PC-3 (cell line): ENCODE data around the gene ALOXE3. TPM values are rescaled to one million over a fixed set of nuclear protein-coding genes. Genes with fewer than 3 reads are reported as not detected.

ENCODE experiments used
- ATAC-seq: fragments of 200-7000 bp; cut with Tn5 transposase; 2 replicates; pipeline ENCODE4 v1.9.1; 2020; ENCODE audit warnings: mild to moderate bottlenecking, moderate library complexity
- BruUV-seq: library from RNA; stranded (reverse); fragments of 400-500 nt; replicated peaks from 2 replicates; lab custom pipeline; 2021; lab: Mats Ljungman, UMichigan
- CTCF ChIA-PET: fragments of 300-600 bp; sonication (Branson Sonifier 250); formaldehyde crosslinking; loops from one replicate; lab custom pipeline; 2022; ENCODE audit warnings: antibody characterized with exemption; lab: Charles Lee
- POLR2A ChIA-PET: fragments of 300-600 bp; sonication (Branson Sonifier 250); formaldehyde crosslinking; loops from one replicate; lab custom pipeline; 2022; ENCODE audit warnings: antibody characterized with exemption; ENCODE audit not compliant: unreplicated experiment; lab: Charles Lee
- DNase-seq: peaks from one replicate; pipeline ENCODE4 v3.0.0-alpha.2; 2015
- H2AFZ ChIP-seq: fragments of 300-600 bp; sonication (generic); 2 replicates; pipeline ENCODE4 v1.6.0; 2016; ENCODE audit warnings: antibody characterized with exemption, low read length
- H3F3A ChIP-seq: fragments of 300-600 bp; sonication (generic); one replicate; pipeline ENCODE4 v1.6.0; 2017; ENCODE audit warnings: antibody characterized with exemption, low read length, control low read depth, mild to moderate bottlenecking; ENCODE audit not compliant: unreplicated experiment
- H3K27ac ChIP-seq: fragments of 300-600 bp; sonication (generic); 2 replicates; pipeline ENCODE4 v1.5.1; 2016; ENCODE audit warnings: mild to moderate bottlenecking, low read length
- H3K27me3 ChIP-seq: fragments of 300-600 bp; sonication (generic); 2 replicates; pipeline ENCODE4 v1.6.1; 2016; ENCODE audit warnings: low read length, mixed read lengths
- H3K36me3 ChIP-seq: fragments of 300-600 bp; sonication (generic); 2 replicates; pipeline ENCODE4 v1.6.1; 2016; ENCODE audit warnings: low read depth, mixed run types, low read length, mixed read lengths
- H3K4me1 ChIP-seq: fragments of 300-600 bp; sonication (generic); 2 replicates; pipeline ENCODE4 v1.5.1; 2016; ENCODE audit warnings: low read length; ENCODE audit not compliant: insufficient read depth
- H3K4me2 ChIP-seq: fragments of 300-600 bp; sonication (generic); 2 replicates; pipeline ENCODE4 v1.6.0; 2016; ENCODE audit warnings: low read length
- H3K4me3 ChIP-seq: fragments of 300-600 bp; sonication (generic); 2 replicates; pipeline ENCODE4 v1.5.1; 2016; ENCODE audit warnings: mild to moderate bottlenecking, low read length, mixed read lengths
- H3K79me2 ChIP-seq: fragments of 300-600 bp; sonication (generic); 2 replicates; pipeline ENCODE4 v1.6.1; 2017; ENCODE audit warnings: low read length, mixed read lengths
- H3K9ac ChIP-seq: fragments of 300-600 bp; sonication (generic); 2 replicates; pipeline ENCODE4 v1.6.0; 2016; ENCODE audit warnings: mild to moderate bottlenecking, low read length
- H3K9me2 ChIP-seq: fragments of 300-600 bp; sonication (generic); replicated peaks from 2 replicates; pipeline ENCODE4 v1.6.1; 2016; ENCODE audit warnings: mixed run types, low read length, mixed read lengths
- H3K9me3 ChIP-seq: fragments of 300-600 bp; sonication (generic); 2 replicates; pipeline ENCODE4 v1.6.1; 2016; ENCODE audit warnings: low read length, mixed read lengths
- H4K20me1 ChIP-seq: fragments of 300-600 bp; sonication (generic); 2 replicates; pipeline ENCODE4 v1.6.1; 2016; ENCODE audit warnings: low read length, mixed read lengths
- CTCF ChIP-seq: fragments of 300-600 bp; sonication (generic); conservative IDR thresholded peaks from 2 replicates; pipeline ENCODE4 v1.5.1; 2017; ENCODE audit warnings: antibody characterized with exemption, low read depth, mild to moderate bottlenecking, low read length
- EZH2 ChIP-seq: fragments of 300-600 bp; sonication (generic); IDR thresholded peaks from one replicate; pipeline ENCODE4 v1.6.1; 2017; ENCODE audit warnings: antibody characterized with exemption, mild to moderate bottlenecking, low read length; ENCODE audit not compliant: unreplicated experiment
- EZH2phosphoT487 ChIP-seq: fragments of 300-600 bp; sonication (generic); IDR thresholded peaks from 2 replicates; pipeline ENCODE4 v1.6.1; 2018; ENCODE audit warnings: mild to moderate bottlenecking, antibody characterized with exemption, low read length, borderline replicate concordance
- intact Hi-C: fragments of 100-400 bp; cut with micrococcal nuclease; formaldehyde crosslinking; loops from 2 replicates; pipeline ENCODE4 v1.9.0; 2023
- total RNA-seq: library from RNA; depleted of rRNA; stranded (reverse); fragments of >200 nt; gene quantifications from 2 replicates; pipeline ENCODE4 v1.2.3, GENCODE V29; 2014

ALOXE3 gene
- total RNA-seq, 1 experiment from 2014 or later = 1.4 TPM

DNA sequence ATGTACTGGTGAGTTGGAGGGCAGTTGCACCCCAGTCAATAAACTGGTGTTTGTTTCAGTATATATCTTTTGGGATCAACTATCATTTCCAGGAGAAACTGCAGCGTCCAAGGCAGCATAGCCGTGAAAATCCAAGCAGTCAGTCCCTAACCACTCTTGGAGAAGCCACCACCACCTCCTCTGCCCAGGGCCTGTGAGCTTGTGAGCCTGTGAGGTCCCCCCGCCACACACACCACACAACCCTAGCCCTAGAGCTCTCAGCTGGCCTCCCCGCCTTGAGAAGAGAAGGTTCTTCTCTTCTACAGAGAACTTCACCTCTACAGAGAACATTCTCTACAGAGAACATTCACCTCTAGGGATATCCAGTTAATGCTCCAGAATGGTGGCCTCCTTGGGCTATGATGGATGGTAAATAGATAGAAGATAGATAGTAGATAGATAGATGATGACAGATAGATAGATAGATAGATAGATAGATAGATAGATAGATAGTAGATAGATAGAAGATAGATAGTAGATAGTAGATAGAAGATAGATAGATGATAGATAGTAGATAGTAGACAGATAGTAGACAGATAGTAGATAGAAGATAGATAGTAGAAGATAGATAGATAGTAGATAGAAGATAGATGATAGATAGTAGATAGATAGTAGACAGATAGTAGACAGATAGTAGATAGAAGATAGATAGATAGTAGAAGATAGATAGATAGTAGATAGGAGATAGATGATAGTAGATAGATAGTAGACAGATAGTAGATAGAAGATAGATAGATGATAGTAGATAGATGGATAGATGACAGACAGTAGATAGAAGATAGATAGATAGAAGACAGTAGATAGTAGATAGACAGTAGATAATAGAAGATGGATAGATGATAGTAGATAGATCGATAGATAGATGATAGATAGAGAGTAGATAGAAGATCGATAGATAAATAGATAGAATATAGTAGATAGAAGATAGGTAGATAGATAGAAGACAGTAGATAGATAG, 65.8 kb downstream of the ALOXE3 start:
- Histone ChIP-seq H3K79me2 (no peaks in the 10 kb centered on the region), H3K4me3 (no peak overlapping the region), H3K9me3 (no peaks in the 10 kb centered on the region), H3K27ac (no peak overlapping the region), H4K20me1 (no peaks in the 10 kb centered on the region), H3K4me1 (peaks cover 22% of the 10 kb centered on the region), H3F3A (no peaks in the 10 kb centered on the region), H3K36me3 (no peaks in the 10 kb centered on the region), H3K27me3 (no peaks in the 10 kb centered on the region), H3K4me2 (no peak overlapping the region), H2AFZ (no peak overlapping the region), H3K9ac (no peak overlapping the region), H3K9me2 (no peaks in the 10 kb centered on the region)
- intact Hi-C loops = no loop called here
- DNase-seq (no peak), ATAC-seq (no peak)
- CTCF ChIA-PET = no interaction called here
- no TSS peak for BruUV-seq
- no peak for TF ChIP-seq EZH2phosphoT487
- no peak for TF ChIP-seq EZH2
- TF ChIP-seq CTCF = no peak
- POLR2A ChIA-PET = no interaction called here

GRCh38 chr17:8051831-8052230, 66.5 kb downstream of the ALOXE3 start:
- Histone ChIP-seq H4K20me1 (no peaks in the 10 kb centered on the region), H2AFZ (no peak overlapping the region), H3K36me3 (no peaks in the 10 kb centered on the region), H3K9ac (no peak overlapping the region), H3K9me2 (no peaks in the 10 kb centered on the region), H3K27me3 (no peaks in the 10 kb centered on the region), H3K9me3 (no peaks in the 10 kb centered on the region), H3K27ac (no peak overlapping the region), H3K4me3 (no peak overlapping the region), H3K4me2 (no peak overlapping the region), H3K79me2 (no peaks in the 10 kb centered on the region), H3F3A (no peaks in the 10 kb centered on the region), H3K4me1 (peaks cover 14% of the 10 kb centered on the region)
- TF ChIP-seq EZH2phosphoT487 (no peak), EZH2 (no peak), CTCF (no peak)
- intact Hi-C loops = no loop called here
- DNase-seq (no peak), ATAC-seq (no peak)
- POLR2A ChIA-PET = no interaction called here
- CTCF ChIA-PET = no interaction called here
- no TSS peak for BruUV-seq

GRCh38 chr17:8048736-8049135, 69.6 kb downstream of the ALOXE3 start:
- H3K9me3 ChIP-seq = no peaks in the 10 kb centered on the region
- ChIA-PET CTCF (no interaction called here), POLR2A (interaction anchor here (0.7 kb wide), 1 partner anchor 16 kb away, joined by 12 read pairs; no protein-coding TSS in a partner anchor)
- no peak overlapping the region for H3K27ac ChIP-seq
- no peaks in the 10 kb centered on the region for H3F3A ChIP-seq
- no TSS peak for BruUV-seq
- no peaks in the 10 kb centered on the region for H3K79me2 ChIP-seq
- H3K36me3 ChIP-seq = no peaks in the 10 kb centered on the region
- H3K4me3 ChIP-seq = no peak overlapping the region
- no peak overlapping the region for H2AFZ ChIP-seq
- no peak overlapping the region for H3K9ac ChIP-seq
- no peak for DNase-seq
- H3K4me1 ChIP-seq = no peaks in the 10 kb centered on the region
- H3K9me2 ChIP-seq = no peaks in the 10 kb centered on the region
- no peak for ATAC-seq
- no peak overlapping the region for H3K4me2 ChIP-seq
- intact Hi-C loops = no loop called here
- TF ChIP-seq EZH2 (no peak), EZH2phosphoT487 (no peak), CTCF (no peak)
- H4K20me1 ChIP-seq = no peaks in the 10 kb centered on the region
- H3K27me3 ChIP-seq = no peaks in the 10 kb centered on the region
